Neural cell (in vitro differentiated cells): Measurements from ENCODE around the gene PCDH9. TPM values are rescaled to one million over a fixed set of nuclear protein-coding genes. Genes with fewer than 3 reads are reported as not detected.

Experiments used
- H2AFZ ChIP-seq: fragments of 200-600, 300-800 bp; sonication (generic), shearing (Covaris generic); 2 replicates; pipeline ENCODE4 v1.6.0; 2014; ENCODE audit warnings: low read depth, mild to moderate bottlenecking, antibody characterized with exemption, low read length, moderate library complexity
- H3F3A ChIP-seq: fragments of 200-600 bp; shearing (Covaris generic); 2 replicates; pipeline ENCODE4 v1.6.1; 2016; ENCODE audit warnings: mild to moderate bottlenecking, moderate library complexity, mixed read lengths, antibody characterized with exemption, low read length; ENCODE audit not compliant: insufficient read depth, poor library complexity, severe bottlenecking
- H3K27ac ChIP-seq: fragments of 200-600, 300-800 bp; sonication (generic), shearing (Covaris generic); 2 replicates; pipeline ENCODE4 v1.5.1; 2014; ENCODE audit warnings: mild to moderate bottlenecking, low read length, moderate library complexity
- H3K27me3 ChIP-seq: fragments of 300-800, 200-600 bp; sonication (generic), shearing (Covaris generic); 2 replicates; pipeline ENCODE4 v1.6.0; 2014; ENCODE audit warnings: mild to moderate bottlenecking, low read depth, low read length, moderate library complexity; ENCODE audit not compliant: insufficient read depth
- H3K36me3 ChIP-seq: fragments of 300-800, 200-600 bp; sonication (generic), shearing (Covaris generic); 2 replicates; pipeline ENCODE4 v1.5.1; 2014; ENCODE audit warnings: mild to moderate bottlenecking, antibody characterized with exemption, low read length, moderate library complexity; ENCODE audit not compliant: insufficient read depth
- H3K4me2 ChIP-seq: fragments of 300-800, 200-600 bp; sonication (generic), shearing (Covaris generic); 2 replicates; pipeline ENCODE4 v1.6.0; 2014; ENCODE audit warnings: mild to moderate bottlenecking, low read length
- H3K4me3 ChIP-seq: fragments of 300-800, 200-600 bp; sonication (generic), shearing (Covaris generic); 2 replicates; pipeline ENCODE4 v1.5.1; 2014; ENCODE audit warnings: mild to moderate bottlenecking, low read length, moderate library complexity
- H3K79me2 ChIP-seq: fragments of 200-600 bp; shearing (Covaris generic); replicated peaks from 2 replicates; pipeline ENCODE4 v1.6.0; 2014; ENCODE audit warnings: mild to moderate bottlenecking, low read length, moderate library complexity; ENCODE audit not compliant: insufficient read depth
- H3K9ac ChIP-seq: fragments of 300-800, 200-600 bp; sonication (generic), shearing (Covaris generic); 2 replicates; pipeline ENCODE4 v1.6.1; 2016; ENCODE audit warnings: mild to moderate bottlenecking, low read length, mixed read lengths
- H3K9me2 ChIP-seq: fragments of 200-600 bp; shearing (Covaris generic); 2 replicates; pipeline ENCODE4 v1.6.1; 2016; ENCODE audit warnings: mild to moderate bottlenecking, low read length, mixed read lengths; ENCODE audit not compliant: insufficient read depth
- H3K9me3 ChIP-seq: fragments of 200-600, 300-800 bp; sonication (generic), shearing (Covaris generic); 2 replicates; pipeline ENCODE4 v1.6.1; 2016; ENCODE audit warnings: mild to moderate bottlenecking, mixed run types, low read length, moderate library complexity, mixed read lengths
- H4K20me1 ChIP-seq: fragments of 200-600 bp; shearing (Covaris generic); 2 replicates; pipeline ENCODE4 v1.6.1; 2016; ENCODE audit warnings: mild to moderate bottlenecking, mixed run types; ENCODE audit not compliant: insufficient read depth
- CTCF ChIP-seq: fragments of 450-650 bp; IDR thresholded peaks from 2 replicates; pipeline ENCODE4 v1.5.1; 2014; ENCODE audit warnings: antibody characterized with exemption, mild to moderate bottlenecking, moderate library complexity; ENCODE audit not compliant: poor library complexity, severe bottlenecking
- EP300 ChIP-seq: fragments of 450-650 bp; conservative IDR thresholded peaks from 2 replicates; pipeline ENCODE4 v1.6.1; 2014; ENCODE audit warnings: antibody characterized with exemption, mild to moderate bottlenecking, moderate library complexity; ENCODE audit not compliant: poor library complexity, severe bottlenecking
- EZH2 ChIP-seq: fragments of 200-600, 300-800 bp; shearing (Covaris generic), sonication (generic); IDR thresholded peaks from 2 replicates; pipeline ENCODE4 v1.6.1; 2014; ENCODE audit warnings: antibody characterized with exemption, low read length, borderline replicate concordance, mild to moderate bottlenecking; ENCODE audit not compliant: insufficient read depth, poor library complexity, severe bottlenecking
- MXI1 ChIP-seq: fragments of 450-650 bp; conservative IDR thresholded peaks from 2 replicates; pipeline ENCODE4 v1.6.1; 2014; ENCODE audit warnings: antibody characterized with exemption, mild to moderate bottlenecking; ENCODE audit not compliant: poor library complexity, severe bottlenecking
- POLR2AphosphoS5 ChIP-seq: IDR thresholded peaks from 2 replicates; pipeline ENCODE4 v1.6.1; 2012
- RAD21 ChIP-seq: fragments of 450-650 bp; conservative IDR thresholded peaks from 2 replicates; pipeline ENCODE4 v1.6.1; 2014; ENCODE audit warnings: antibody characterized with exemption, mild to moderate bottlenecking, moderate library complexity
- REST ChIP-seq: IDR thresholded peaks from 2 replicates; pipeline ENCODE4 v1.6.1; 2012; ENCODE audit warnings: borderline replicate concordance
- SMC3 ChIP-seq: fragments of 450-650 bp; conservative IDR thresholded peaks from 2 replicates; pipeline ENCODE4 v1.6.1; 2014; ENCODE audit warnings: antibody characterized with exemption, mild to moderate bottlenecking, moderate library complexity; ENCODE audit not compliant: poor library complexity
- TAF1 ChIP-seq: IDR thresholded peaks from 2 replicates; pipeline ENCODE4 v1.6.1; 2012; ENCODE audit warnings: low read depth
- polyA plus RNA-seq: library from polyadenylated mRNA; depleted of rRNA; stranded (reverse); fragments of >200 nt; gene quantifications from 2 replicates; pipeline ENCODE4 v1.2.3, GENCODE V29; 2014

The PCDH9 gene
- polyA plus RNA-seq, 1 donor from 2014 or later = 4.6 TPM

- Histone ChIP-seq H3K9ac (no peak overlapping the region), H3K27me3 (no peaks in the 10 kb centered on the region), H2AFZ (no peak overlapping the region), H3K4me2 (no peak overlapping the region), H3K36me3 (no peaks in the 10 kb centered on the region), H3K4me3 (no peak overlapping the region), H3F3A (no peaks in the 10 kb centered on the region), H3K27ac (no peak overlapping the region), H3K9me2 (no peaks in the 10 kb centered on the region), H3K9me3 (no peaks in the 10 kb centered on the region), H3K79me2 (no peaks in the 10 kb centered on the region), H4K20me1 (no peaks in the 10 kb centered on the region)
- TF ChIP-seq EZH2 (no peak), POLR2AphosphoS5 (no peak), MXI1 (no peak), EP300 (no peak), REST (no peak), SMC3 (no peak), CTCF (no peak), RAD21 (no peak)
Measured at GRCh38 chr13:66461021-66461420, 769.1 kb downstream of the PCDH9 start.

- Histone ChIP-seq H3F3A (no peaks in the 10 kb centered on the region), H3K4me2 (no peak overlapping the region), H3K79me2 (no peaks in the 10 kb centered on the region), H2AFZ (no peak overlapping the region), H3K9ac (no peak overlapping the region), H3K27me3 (no peaks in the 10 kb centered on the region), H3K27ac (no peak overlapping the region), H3K9me2 (no peaks in the 10 kb centered on the region), H3K4me3 (no peak overlapping the region), H3K9me3 (no peaks in the 10 kb centered on the region), H3K36me3 (no peaks in the 10 kb centered on the region), H4K20me1 (no peaks in the 10 kb centered on the region)
- no peak for TF ChIP-seq EP300
- no peak for TF ChIP-seq TAF1
- TF ChIP-seq MXI1 = no peak
- no peak for TF ChIP-seq RAD21
- no peak for TF ChIP-seq REST
- no peak for TF ChIP-seq CTCF
- no peak for TF ChIP-seq EZH2
- TF ChIP-seq SMC3 = no peak
- no peak for TF ChIP-seq POLR2AphosphoS5
Measured at GRCh38 chr13:66459634-66460033, 770.5 kb downstream of the PCDH9 start.
